HS-5 (cell line): ENCODE measurements around the gene COL4A2.

ENCODE experiments used
- DNase-seq: peaks from one replicate; pipeline ENCODE4 v3.0.0-alpha.2; 2012; ENCODE audit warnings: low read depth

COL4A2 gene

GRCh38 chr13:110354715-110355473 is 47.8 kb downstream of the COL4A2 start:
- no peak for DNase-seq

- no peak for DNase-seq
Observed at GRCh38 chr13:110356362-110356761, 49.3 kb downstream of the COL4A2 start.

- DNase-seq, result no peak
Observed at GRCh38 chr13:110358381-110358780, 51.3 kb downstream of the COL4A2 start.

GRCh38 chr13:110359840-110360301 is 52.8 kb downstream of the COL4A2 start:
- DNase-seq, result no peak

- no peak for DNase-seq
Observed at GRCh38 chr13:110360598-110360997, 53.5 kb downstream of the COL4A2 start.

GRCh38 chr13:110361365-110361911 is 54.4 kb downstream of the COL4A2 start:
- no peak for DNase-seq

- DNase-seq, result no peak
Observed at GRCh38 chr13:110363010-110363409, 55.9 kb downstream of the COL4A2 start.

- no peak for DNase-seq
Observed at GRCh38 chr13:110364081-110364480, 57.0 kb downstream of the COL4A2 start.

- no peak for DNase-seq
Observed at GRCh38 chr13:110365876-110366275, 58.8 kb downstream of the COL4A2 start.

- DNase-seq, result no peak
Observed at GRCh38 chr13:110366733-110367132, 59.6 kb downstream of the COL4A2 start.

- DNase-seq, result no peak
Observed at GRCh38 chr13:110367620-110368019, 60.5 kb downstream of the COL4A2 start.

- DNase-seq, result no peak
Observed at GRCh38 chr13:110368408-110368807, 61.3 kb downstream of the COL4A2 start.

- no peak for DNase-seq
Observed at GRCh38 chr13:110369400-110369799, 62.3 kb downstream of the COL4A2 start.

- no peak for DNase-seq
Observed at GRCh38 chr13:110371550-110372465, 64.7 kb downstream of the COL4A2 start.

- DNase-seq, result no peak
Observed at GRCh38 chr13:110372676-110373075, 65.6 kb downstream of the COL4A2 start.

- no peak for DNase-seq
Observed at GRCh38 chr13:110373617-110374016, 66.5 kb downstream of the COL4A2 start.

GRCh38 chr13:110374431-110375370 is 67.6 kb downstream of the COL4A2 start:
- DNase-seq, result no peak

- no peak for DNase-seq
Observed at GRCh38 chr13:110376120-110376519, 69.0 kb downstream of the COL4A2 start.

GRCh38 chr13:110377178-110377825 is 70.2 kb downstream of the COL4A2 start:
- no peak for DNase-seq

GRCh38 chr13:110377826-110378201 is 70.7 kb downstream of the COL4A2 start:
- DNase-seq, result no peak

- no peak for DNase-seq
Observed at GRCh38 chr13:110379358-110379757, 72.3 kb downstream of the COL4A2 start.
